Right hindlimb (tissue), 1 donor: ENCODE results near the gene ONECUT1.

Experiments used
- DNase-seq: peaks from one replicate; pipeline ENCODE4 v3.0.0-alpha.2; 2018

Gene ONECUT1

DNA sequence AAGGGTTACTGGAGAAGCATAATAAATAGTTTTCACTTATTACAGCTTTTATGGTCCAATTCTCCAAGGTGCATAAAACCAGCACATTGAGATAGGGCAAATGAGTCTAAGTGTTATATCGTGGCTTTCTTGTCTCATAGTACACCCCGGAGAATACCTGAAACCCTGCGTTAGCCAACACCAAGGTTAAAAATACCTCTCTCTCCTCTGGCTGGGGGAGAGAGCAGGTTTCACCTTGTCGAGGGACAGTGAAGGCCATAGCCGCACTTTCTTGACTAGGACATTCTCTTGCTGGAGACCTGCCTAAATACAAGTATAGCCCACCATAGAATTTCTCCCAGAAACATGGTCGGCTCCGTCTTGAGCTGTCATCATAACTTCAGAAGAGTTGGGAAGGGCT is 59.5 kb downstream of the ONECUT1 start:
- DNase-seq, result no peak

DNA sequence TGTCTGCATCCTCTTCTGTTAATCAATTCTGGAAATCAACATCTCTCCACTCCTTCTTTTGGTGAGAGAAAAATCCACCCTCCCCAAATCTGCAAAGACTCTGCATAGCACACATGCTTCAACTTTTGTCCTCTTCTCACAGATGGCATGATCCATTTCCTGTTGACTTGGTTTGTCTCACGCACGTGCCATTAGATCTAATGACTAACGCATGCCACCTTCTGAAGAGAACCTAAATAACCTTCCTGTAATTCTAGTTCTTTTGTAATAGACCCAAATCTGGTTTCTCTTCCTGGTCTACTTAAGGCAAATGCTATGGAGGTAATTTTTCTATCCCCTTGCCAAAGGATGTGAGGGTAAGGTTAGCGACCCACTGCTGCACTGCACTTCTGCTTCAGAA is 60.0 kb downstream of the ONECUT1 start:
- no peak for DNase-seq

DNA sequence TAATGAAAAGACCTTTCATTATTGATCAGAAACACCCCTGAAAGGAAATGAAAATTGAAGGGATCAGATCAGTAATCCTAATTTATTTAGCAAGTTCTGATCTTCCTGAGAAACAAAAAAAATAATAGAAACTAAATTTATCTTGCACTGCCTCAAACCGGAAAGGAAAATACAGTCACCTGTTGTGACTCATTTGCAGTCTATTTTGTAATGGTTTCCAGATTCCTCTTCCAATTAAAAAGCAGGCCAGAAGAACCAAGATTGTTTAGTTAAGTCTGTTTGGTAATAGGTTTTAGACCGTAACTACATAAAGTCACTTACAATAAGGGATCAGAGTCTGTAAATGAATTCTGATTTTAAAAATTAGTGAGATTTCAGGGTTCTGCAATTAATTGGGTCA is 61.2 kb downstream of the ONECUT1 start:
- DNase-seq, result no peak

DNA sequence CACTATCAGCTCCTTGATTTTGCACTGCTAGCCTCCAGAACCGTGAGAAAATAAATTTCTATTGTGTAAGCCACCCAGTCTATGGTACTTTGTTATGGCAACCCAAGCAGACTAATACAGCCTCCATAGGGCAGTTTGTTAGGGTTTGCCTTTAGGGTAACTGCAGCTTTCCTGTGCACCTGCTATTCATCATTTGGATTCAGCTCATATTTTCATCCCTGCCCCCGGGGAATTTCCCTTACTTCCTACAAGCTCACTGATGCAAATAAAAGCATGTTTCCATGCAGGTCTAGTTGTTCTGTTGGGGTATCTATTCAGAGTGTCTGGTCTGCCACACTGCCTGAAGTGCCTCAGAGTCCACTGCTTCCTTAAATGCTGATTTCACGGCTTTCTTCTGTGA is 62.3 kb downstream of the ONECUT1 start:
- DNase-seq, result no peak

DNA sequence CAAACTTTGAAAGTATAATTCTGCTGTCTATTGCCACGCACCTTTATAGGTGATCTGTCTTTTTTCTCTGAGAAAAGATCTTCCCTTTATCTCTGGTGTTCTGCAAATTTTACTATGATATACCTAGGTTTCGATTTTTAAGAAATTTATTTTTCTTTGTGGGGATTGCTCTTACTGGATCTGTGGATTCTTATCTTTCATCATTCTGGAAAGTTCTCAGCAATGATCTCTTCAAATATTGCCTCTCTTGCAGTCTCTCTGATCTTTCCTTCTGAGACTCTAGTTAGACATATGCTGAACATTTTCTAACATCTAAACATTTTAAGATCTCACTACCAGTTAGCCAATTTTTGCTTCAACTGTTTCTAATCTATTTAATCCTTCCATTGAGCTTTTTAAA is 63.9 kb downstream of the ONECUT1 start:
- no peak for DNase-seq

DNA sequence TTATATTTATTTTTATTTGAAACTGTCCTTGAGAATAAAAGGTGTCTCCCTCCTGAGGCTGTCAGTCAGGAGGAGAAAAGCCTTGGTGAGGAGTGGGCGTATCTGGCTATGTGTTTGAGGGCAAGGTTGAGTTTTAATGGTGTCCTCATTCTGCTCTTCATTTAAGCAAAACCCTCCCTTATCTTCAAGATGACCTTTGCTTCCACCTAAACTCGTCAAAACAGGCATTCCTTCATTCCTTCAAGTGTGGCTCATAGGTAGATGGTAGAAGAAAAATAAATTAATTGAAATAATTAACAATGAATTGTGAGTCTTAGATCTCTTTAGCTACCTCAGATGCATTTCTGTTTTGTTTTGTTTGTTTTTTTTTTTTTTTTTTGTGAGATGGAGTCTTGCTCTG is 71.6 kb downstream of the ONECUT1 start:
- no peak for DNase-seq

DNA sequence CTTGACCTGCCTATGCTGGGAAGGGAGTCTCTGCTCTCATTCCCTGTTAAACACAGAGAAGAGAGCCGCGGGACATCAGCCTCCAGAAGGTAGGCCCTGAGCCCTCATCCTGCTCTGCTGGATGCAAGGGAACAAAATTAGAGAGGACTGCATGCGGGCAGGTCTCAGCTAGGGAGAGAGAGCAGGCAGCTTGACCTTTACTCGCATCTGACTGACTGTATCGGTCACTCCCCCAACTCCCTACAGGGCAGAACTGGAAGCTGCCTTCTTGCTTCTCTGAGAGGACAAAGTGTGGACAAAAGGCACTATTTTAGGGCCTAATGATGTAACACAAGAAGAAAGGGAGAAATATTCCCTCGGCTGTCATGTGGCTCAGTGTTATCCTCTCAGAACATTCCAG is 72.2 kb downstream of the ONECUT1 start:
- DNase-seq, result no peak

DNA sequence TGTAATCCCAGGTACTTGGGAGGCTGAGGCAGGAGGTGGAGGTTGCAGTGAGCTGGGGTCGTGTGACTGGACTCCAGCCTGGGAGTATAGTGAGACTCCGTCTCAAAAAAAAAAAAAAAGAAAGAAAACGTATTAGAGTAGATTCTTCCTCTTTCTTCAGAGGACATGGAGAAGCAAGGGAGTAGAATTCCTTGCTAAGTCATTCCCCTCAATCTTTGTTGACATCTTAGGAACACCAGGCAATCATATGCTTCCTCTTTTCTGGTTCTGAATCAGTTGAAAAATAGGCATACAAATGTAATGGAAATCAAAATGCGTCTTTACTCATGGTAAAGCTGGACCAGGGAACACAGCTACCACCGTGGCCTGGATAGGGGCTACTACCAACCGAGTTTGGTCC is 72.7 kb downstream of the ONECUT1 start:
- no peak for DNase-seq

DNA sequence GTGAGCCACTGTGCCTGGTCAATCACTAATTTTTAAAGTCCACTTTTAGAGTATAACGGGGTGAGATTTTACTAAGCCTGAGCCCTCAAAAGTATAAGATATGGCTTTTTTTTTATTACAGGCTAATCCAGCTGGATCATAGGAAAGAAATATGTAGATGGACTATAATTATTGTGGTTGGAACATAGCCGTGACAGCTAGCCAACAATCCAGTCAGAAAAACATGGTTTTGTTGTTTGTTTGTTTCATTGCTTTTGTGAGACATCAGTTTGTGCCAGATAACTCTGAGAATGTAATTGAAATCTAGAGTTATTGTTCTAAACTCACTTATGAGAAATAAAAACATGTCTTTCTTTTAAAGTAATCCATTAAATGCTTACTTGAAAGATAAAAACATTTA is 73.6 kb downstream of the ONECUT1 start:
- DNase-seq, result no peak

DNA sequence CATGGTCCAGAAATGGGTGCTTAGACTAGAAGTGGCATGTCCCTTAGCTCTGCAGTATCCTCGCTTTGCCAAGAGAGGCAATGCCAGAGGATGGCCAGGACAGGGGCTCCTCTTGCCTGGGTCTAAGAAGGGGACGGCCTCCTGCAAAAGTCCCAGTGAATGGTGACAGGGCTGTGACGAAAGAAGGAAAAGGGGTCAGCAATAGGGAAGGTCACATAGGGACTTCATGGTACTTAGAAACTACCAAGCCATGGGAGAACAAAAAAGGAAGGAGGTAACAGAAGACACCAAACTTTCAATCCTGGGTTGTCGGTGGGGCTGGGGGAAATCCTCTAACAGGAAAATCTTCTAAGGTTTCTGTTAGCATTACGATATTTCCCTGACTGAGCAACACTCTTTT is 74.7 kb downstream of the ONECUT1 start:
- DNase-seq, result no peak

DNA sequence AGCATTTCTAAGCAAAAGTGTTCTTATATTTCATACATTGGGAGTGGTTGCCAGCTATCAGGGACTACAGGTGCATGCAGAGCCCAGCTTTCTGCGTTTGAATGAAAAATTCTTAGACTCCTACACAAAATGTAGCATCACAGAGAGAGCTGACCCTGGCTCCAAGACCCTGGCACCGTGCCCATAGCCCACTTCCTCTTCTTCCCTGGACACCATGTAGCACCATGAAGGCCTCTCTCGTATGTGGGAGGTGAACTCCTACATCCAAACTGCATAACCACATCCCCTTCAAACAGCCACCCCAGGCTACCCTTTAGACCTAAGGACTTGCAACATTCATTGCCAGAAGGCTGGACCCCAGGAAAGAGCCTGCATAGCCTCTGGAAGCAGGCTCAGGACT is 75.2 kb downstream of the ONECUT1 start:
- DNase-seq, result no peak

DNA sequence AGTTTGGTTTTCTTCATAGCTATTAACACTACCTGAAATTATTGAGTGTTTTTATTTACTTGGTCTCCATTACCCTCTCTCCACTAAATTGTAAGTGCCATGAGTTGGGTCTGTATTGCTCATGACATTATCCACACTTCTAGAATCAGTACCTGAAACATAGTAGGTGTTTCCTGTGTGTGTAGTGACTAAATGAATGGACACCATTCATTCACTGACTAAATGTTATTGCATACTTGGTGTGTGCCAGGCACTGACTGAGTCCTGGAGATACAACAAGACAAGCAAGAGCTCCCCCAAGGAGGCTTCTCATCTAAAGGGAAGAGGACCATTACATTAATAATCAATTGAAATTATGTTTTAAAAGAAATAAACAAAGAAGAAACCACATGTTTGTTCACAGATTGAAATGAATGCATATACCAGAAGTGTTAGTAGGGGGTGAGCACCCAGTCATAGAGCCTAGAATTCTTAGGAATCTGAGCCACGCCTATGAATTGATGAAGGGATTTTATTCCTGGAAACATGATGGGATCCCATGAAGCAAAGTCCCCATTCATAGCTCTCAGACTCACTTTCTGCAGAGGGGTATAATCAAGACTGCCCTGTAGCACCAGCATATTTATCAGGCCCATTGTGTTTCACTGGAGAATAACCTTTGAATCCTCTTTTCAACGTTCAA is 79.3 kb downstream of the ONECUT1 start:
- no peak for DNase-seq

DNA sequence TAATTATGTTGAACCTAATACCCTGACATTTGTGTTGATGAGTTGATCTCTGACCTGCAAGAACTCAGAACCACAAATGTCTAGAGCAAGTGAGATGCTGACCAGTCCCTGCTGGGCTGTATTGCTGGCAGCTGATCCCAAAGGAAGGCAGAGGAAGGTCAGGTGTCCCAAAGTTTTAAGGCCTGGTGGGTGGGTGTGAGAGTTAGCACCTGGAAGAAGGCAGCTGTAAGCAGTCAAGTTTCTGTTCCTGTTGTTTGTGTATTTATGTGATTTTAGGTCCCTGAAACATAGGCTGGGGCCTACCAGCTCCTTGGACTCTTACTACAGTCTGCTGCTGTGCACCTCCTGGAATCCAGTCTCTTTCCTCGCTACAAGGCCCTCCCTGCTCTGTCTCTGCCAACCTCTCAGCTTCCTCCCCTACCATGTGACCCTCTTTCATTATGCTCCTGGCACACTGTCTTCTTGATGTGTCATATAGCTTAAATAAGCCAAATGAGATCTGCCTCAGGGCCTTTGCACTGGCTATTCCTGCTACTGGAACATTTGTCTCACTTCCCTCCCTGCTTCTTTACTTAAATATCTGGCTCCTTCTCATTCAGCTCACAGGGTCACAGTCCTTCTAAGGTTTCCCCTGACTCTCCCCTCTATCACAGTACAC is 80.0 kb downstream of the ONECUT1 start:
- no peak for DNase-seq

DNA sequence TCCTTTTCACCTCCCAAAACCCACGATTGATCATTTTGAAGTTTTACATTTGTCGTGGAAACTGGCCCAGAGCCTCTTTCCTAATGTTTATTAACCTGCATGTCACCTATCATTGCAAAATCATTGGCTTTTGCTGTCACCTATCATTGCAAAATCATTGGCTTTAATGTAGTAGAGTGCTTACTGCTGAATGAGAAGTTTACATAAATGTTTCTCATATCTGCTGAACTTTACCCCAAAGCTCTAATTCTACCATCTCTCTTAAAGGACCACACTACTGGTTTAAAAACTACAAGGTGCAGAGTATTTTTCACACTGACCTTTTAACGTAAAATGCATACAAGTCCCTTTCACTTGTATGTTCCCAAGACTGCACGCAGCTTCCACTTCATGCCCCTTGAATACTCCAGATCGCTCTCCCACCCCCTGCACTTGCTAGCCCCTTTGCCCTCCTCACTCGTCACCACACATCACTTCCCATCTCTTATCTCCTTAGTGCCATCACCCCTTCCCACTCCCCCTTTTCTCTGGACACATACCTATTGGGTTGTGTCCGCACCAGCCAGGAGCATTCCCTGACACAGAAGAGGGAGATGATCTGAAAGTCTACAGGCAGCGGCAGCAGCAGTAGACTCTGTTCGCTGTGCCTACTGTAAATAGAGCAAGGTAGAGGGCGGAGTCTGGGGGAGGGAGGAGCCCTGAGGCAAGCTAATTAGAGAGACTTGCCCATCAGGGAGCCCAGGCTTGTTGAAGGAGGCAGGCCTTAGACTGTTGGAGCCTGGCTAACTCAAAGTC is 80.8 kb downstream of the ONECUT1 start:
- no peak for DNase-seq
